Right atrium auricular region (tissue), 2 donors: ENCODE results near the gene PRRT1. TPM values are rescaled to one million over a fixed set of nuclear protein-coding genes. Genes with fewer than 3 reads are reported as not detected.

ENCODE experiments used
- DNase-seq: peaks from one replicate; pipeline ENCODE4 v3.0.0-alpha.2; 2019; ENCODE audit warnings: low spot score
- H3K27ac ChIP-seq, 2 donors: fragments of 200-600 bp; sonication (generic); 1 replicate in 1 of 2; 2 replicates in 1 of 2; pipeline ENCODE4 v1.5.1; 2016 to 2019
- H3K27me3 ChIP-seq, 2 donors: fragments of 200-600 bp; sonication (generic); one replicate each; pipeline versions ENCODE4 v1.5.1 to v1.6.0; 2017 to 2019
- H3K36me3 ChIP-seq: fragments of 200-600 bp; sonication (generic); one replicate; pipeline ENCODE4 v1.5.1; 2016
- H3K4me1 ChIP-seq, 2 donors: fragments of 200-600 bp; sonication (generic); one replicate each; pipeline versions ENCODE4 v1.5.1 to v1.6.0; 2017 to 2019
- H3K4me3 ChIP-seq, 2 donors: fragments of 200-600 bp; sonication (generic); 1 replicate in 1 of 2; 2 replicates in 1 of 2; pipeline ENCODE4 v1.5.1; 2017 to 2019; ENCODE audit warnings: mild to moderate bottlenecking in 1 of 2, moderate library complexity in 1 of 2
- H3K9me3 ChIP-seq, 2 donors: fragments of 200-600 bp; sonication (generic); one replicate each; pipeline ENCODE4 v1.5.1; 2019
- total RNA-seq, 2 donors: library from RNA; depleted of rRNA; stranded (reverse); fragments of >200 nt; gene quantifications; one replicate each; pipeline ENCODE4 v1.1.0, GENCODE V29; 2016
- TF ChIP-seq, protein P1 (sequence below), 2 donors: fragments of 200-600 bp; sonication (generic); IDR thresholded peaks; one replicate each; pipeline ENCODE4 v1.5.1; 2019; ENCODE audit warnings: antibody characterized with exemption in 2 of 2

Gene PRRT1
- total RNA-seq, 2 donors from 2014 or later, result 0.70 to 1.1 TPM

- DNase-seq, result no peak
- TF ChIP-seq, protein P1, sequence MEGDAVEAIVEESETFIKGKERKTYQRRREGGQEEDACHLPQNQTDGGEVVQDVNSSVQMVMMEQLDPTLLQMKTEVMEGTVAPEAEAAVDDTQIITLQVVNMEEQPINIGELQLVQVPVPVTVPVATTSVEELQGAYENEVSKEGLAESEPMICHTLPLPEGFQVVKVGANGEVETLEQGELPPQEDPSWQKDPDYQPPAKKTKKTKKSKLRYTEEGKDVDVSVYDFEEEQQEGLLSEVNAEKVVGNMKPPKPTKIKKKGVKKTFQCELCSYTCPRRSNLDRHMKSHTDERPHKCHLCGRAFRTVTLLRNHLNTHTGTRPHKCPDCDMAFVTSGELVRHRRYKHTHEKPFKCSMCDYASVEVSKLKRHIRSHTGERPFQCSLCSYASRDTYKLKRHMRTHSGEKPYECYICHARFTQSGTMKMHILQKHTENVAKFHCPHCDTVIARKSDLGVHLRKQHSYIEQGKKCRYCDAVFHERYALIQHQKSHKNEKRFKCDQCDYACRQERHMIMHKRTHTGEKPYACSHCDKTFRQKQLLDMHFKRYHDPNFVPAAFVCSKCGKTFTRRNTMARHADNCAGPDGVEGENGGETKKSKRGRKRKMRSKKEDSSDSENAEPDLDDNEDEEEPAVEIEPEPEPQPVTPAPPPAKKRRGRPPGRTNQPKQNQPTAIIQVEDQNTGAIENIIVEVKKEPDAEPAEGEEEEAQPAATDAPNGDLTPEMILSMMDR (IDR thresholded peaks at IDR 0.05), result no peak
- peaks cover 0 to 78% of the 10 kb centered on the region in 2 donors for H3K4me1 ChIP-seq
These were observed 39.2 kb downstream of the PRRT1 start for GRCh38 chr6:32112431-32112980.

GRCh38 chr6:32111424-32112066 lies 40.2 kb downstream of the PRRT1 start:
- no peak overlapping the region for H3K4me3 ChIP-seq
- H3K9me3 ChIP-seq, result no peaks in the 10 kb centered on the region
- H3K27ac ChIP-seq, result peak overlapping the region; percentile 83 to 89
- TF ChIP-seq, protein P1 (IDR thresholded peaks at IDR 0.05), result no peak
- H3K27me3 ChIP-seq, result no peaks in the 10 kb centered on the region
- H3K4me1 ChIP-seq, result peaks cover 0 to 88% of the 10 kb centered on the region in 2 donors
- H3K36me3 ChIP-seq, result peaks cover 3% of the 10 kb centered on the region
- DNase-seq, result peak; percentile 84

More at GRCh38 chr6:32112431-32112980, 39.2 kb downstream of the PRRT1 start:
- H3K27me3 ChIP-seq, result no peaks in the 10 kb centered on the region
- H3K9me3 ChIP-seq, result no peaks in the 10 kb centered on the region
- no peak overlapping the region for H3K4me3 ChIP-seq
- peaks cover 13% of the 10 kb centered on the region for H3K36me3 ChIP-seq
- peak overlapping the region; percentile 83 to 89 for H3K27ac ChIP-seq

DNA sequence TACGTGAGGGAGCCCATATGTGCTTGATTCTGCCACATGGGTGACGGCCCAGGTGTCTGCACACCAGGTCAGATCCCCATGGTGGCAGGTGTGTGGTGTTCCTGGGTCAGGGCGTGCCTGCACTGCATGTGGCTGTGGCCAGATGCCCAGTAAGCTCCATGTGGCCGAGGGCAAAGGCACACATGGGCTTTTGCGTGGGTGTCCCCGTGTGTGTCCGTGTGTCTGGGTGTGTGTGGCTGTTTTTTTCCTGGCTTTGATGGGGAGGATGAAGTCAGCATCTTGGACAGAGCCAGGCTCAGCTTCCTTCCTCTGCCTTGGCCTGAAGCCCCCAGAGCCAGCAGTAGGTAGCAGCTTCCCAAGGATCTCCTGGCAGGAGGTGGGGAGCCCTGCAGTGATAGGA lies 41.1 kb downstream of the PRRT1 start:
- TF ChIP-seq, protein P1 (IDR thresholded peaks at IDR 0.05), result no peak
- Histone ChIP-seq H3K4me1 (peaks cover 0 to 97% of the 10 kb centered on the region in 2 donors), H3K4me3 (no peak overlapping the region)

GRCh38 chr6:32109765-32110160 lies 42.0 kb downstream of the PRRT1 start:
- H3K4me3 ChIP-seq, result peak overlapping the region; percentile 45 to 54
- TF ChIP-seq, protein P1 (IDR thresholded peaks at IDR 0.05), result no peak

More for the DNA sequence above, 41.1 kb downstream of the PRRT1 start:
- no peak for DNase-seq
- H3K36me3 ChIP-seq, result no peaks in the 10 kb centered on the region
- no peaks in the 10 kb centered on the region for H3K9me3 ChIP-seq
- no peaks in the 10 kb centered on the region for H3K27me3 ChIP-seq
- H3K27ac ChIP-seq, result peak overlapping the region; percentile 83 to 89

DNA sequence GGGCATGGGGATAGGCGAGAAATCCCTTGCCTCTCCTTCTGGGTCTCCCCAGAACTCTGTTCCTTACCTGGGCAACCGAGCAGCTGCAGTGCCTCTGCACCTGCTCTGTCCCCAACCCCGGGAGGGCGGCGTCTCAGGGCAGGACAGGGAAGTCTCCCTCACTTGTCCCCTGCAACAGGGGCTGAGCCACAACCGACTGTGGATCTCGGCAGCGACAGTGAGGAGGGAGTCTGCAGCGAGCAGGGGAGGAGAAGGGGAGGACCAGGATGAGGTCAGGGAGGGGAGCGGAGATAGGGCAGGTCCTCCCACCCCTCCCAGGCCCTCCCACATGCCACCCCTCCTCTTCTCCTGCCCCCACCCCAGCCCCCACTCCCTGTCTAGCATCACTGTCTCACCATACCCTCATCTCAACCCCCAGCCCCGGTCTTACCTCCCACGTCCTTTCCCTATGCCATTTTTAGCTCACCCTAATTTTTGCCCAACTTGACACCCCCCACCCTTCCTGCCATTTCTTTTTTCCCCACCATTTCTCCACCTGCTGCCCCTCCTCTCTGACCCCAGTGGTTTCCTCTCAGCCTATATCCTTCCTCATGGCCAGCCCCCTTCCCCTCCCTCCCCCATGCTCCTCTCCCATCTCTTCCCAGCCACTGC lies 42.5 kb downstream of the PRRT1 start, which contains the start of gene TNXB:
TSS of gene TNXB (minus strand) at position 225 of the 651 bp plus-strand sequence. CDS start 11,140 bp downstream, outside the sequence.
- TF ChIP-seq, protein P1 (IDR thresholded peaks at IDR 0.05), result no peak
- peaks cover 0 to 93% of the 10 kb centered on the region in 2 donors for H3K4me1 ChIP-seq
- peak; percentile 77 for DNase-seq
- peak within 1 kb of the TSS; percentile 45 to 54 for H3K4me3 ChIP-seq
- H3K27me3 ChIP-seq, result no peaks in the 10 kb centered on the region
- H3K36me3 ChIP-seq, result no peaks in the 10 kb centered on the region
- peak within 1 kb of the TSS; percentile 83 to 89 for H3K27ac ChIP-seq
- no peaks in the 10 kb centered on the region for H3K9me3 ChIP-seq

More at GRCh38 chr6:32109765-32110160, 42.0 kb downstream of the PRRT1 start:
- no peak for DNase-seq
- Histone ChIP-seq H3K36me3 (no peaks in the 10 kb centered on the region), H3K27me3 (no peaks in the 10 kb centered on the region), H3K27ac (peak overlapping the region; percentile 83 to 89), H3K4me1 (peaks cover 0 to 98% of the 10 kb centered on the region in 2 donors), H3K9me3 (no peaks in the 10 kb centered on the region)
